IMR-90 (cell line): ENCODE data around the gene ZBP1. TPM values are rescaled to one million over a fixed set of nuclear protein-coding genes. Genes with fewer than 3 reads are reported as not detected.

Experiments used
- ATAC-seq: fragments of 200-7000 bp; cut with Tn5 transposase; 2 replicates; pipeline ENCODE4 v1.9.1; 2020; ENCODE audit warnings: low read depth, mild to moderate bottlenecking, moderate library complexity
- BruUV-seq: library from RNA; stranded (reverse); fragments of 400-500 nt; replicated peaks from 2 replicates; lab custom pipeline; 2021; lab: Mats Ljungman, UMichigan
- CTCF ChIA-PET: fragments of 300-600 bp; formaldehyde crosslinking; extraction: SDS; loops from one replicate; lab custom pipeline; 2021; ENCODE audit warnings: antibody characterized with exemption; lab: Yijun Ruan, JAX
- POLR2A ChIA-PET: fragments of 300-600 bp; sonication (Branson Sonifier 250); formaldehyde crosslinking; loops from one replicate; lab custom pipeline; 2022; ENCODE audit warnings: antibody characterized with exemption; ENCODE audit not compliant: unreplicated experiment; lab: Charles Lee
- DNase-seq: peaks from one replicate; pipeline ENCODE4 v3.0.0; 2013
- H2AFZ ChIP-seq: replicated peaks from 2 replicates; pipeline ENCODE3; 2013; ENCODE audit warnings: low read length, mild to moderate bottlenecking; ENCODE audit not compliant: poor library complexity
- H2AK5ac ChIP-seq: 2 replicates; pipeline ENCODE4 v1.6.1; 2013; ENCODE audit warnings: low read depth, low read length, inconsistent platforms
- H2AK9ac ChIP-seq: replicated peaks from 2 replicates; pipeline ENCODE3; 2013; ENCODE audit warnings: mild to moderate bottlenecking, low read depth, low read length, moderate library complexity; ENCODE audit not compliant: poor library complexity
- H2BK120ac ChIP-seq: 2 replicates; pipeline ENCODE4 v1.6.1; 2013; ENCODE audit warnings: low read depth, low read length, inconsistent platforms
- H2BK15ac ChIP-seq: 3 replicates; pipeline ENCODE4 v1.6.1; 2013; ENCODE audit warnings: low read depth, low read length, inconsistent platforms
- H2BK20ac ChIP-seq: 2 replicates; pipeline ENCODE4 v1.6.1; 2013; ENCODE audit warnings: low read depth, mild to moderate bottlenecking, inconsistent platforms, low read length, moderate library complexity
- H2BK5ac ChIP-seq: 2 replicates; pipeline ENCODE4 v1.6.1; 2013; ENCODE audit warnings: mild to moderate bottlenecking, low read depth, low read length, inconsistent platforms; ENCODE audit not compliant: poor library complexity, severe bottlenecking
- H3K14ac ChIP-seq: replicated peaks from 2 replicates; pipeline ENCODE4 v1.6.1; 2013; ENCODE audit warnings: low read depth, low read length, inconsistent platforms
- H3K18ac ChIP-seq: 2 replicates; pipeline ENCODE4 v1.6.1; 2013; ENCODE audit warnings: low read depth, low read length, control low read depth
- H3K23ac ChIP-seq: 2 replicates; pipeline ENCODE4 v1.6.1; 2013; ENCODE audit warnings: low read depth, low read length, inconsistent platforms
- H3K27ac ChIP-seq: 2 replicates; pipeline ENCODE4 v1.5.1; 2013; ENCODE audit warnings: mild to moderate bottlenecking, control low read depth, low read length; ENCODE audit not compliant: insufficient read depth
- H3K27me3 ChIP-seq: 2 replicates; pipeline ENCODE4 v1.6.1; 2013; ENCODE audit warnings: low read length; ENCODE audit not compliant: control insufficient read depth, insufficient read depth
- H3K36me3 ChIP-seq: 2 replicates; pipeline ENCODE4 v1.6.1; 2013; ENCODE audit warnings: low read length, mixed read lengths; ENCODE audit not compliant: control insufficient read depth, insufficient read depth
- H3K4ac ChIP-seq: 2 replicates; pipeline ENCODE4 v1.6.1; 2013; ENCODE audit warnings: low read depth, low read length, inconsistent platforms
- H3K4me1 ChIP-seq: 2 replicates; pipeline ENCODE4 v1.6.1; 2013; ENCODE audit warnings: low read length, mixed read lengths; ENCODE audit not compliant: control insufficient read depth, insufficient read depth
- H3K4me2 ChIP-seq: 2 replicates; pipeline ENCODE4 v1.6.1; 2013; ENCODE audit warnings: low read depth, mild to moderate bottlenecking, control low read depth, low read length, moderate library complexity
- H3K4me3 ChIP-seq: 2 replicates; pipeline ENCODE4 v1.5.1; 2013; ENCODE audit warnings: low read depth, mild to moderate bottlenecking, control low read depth, low read length, moderate library complexity; ENCODE audit not compliant: insufficient read depth
- H3K56ac ChIP-seq: 2 replicates; pipeline ENCODE4 v1.6.1; 2013; ENCODE audit warnings: low read length, inconsistent platforms; ENCODE audit not compliant: insufficient read depth; ENCODE audit errors: extremely low read depth
- H3K79me1 ChIP-seq, 2 experiments: 2 replicates each; pipeline ENCODE4 v1.6.1; 2013; ENCODE audit warnings: low read length in 2 of 2, inconsistent platforms in 1 of 2, low read depth in 1 of 2
- H3K9ac ChIP-seq: 2 replicates; pipeline ENCODE4 v1.6.1; 2013; ENCODE audit warnings: low read depth, low read length, control low read depth
- H3K9me1 ChIP-seq: 2 replicates; pipeline ENCODE4 v1.6.1; 2013; ENCODE audit warnings: low read length, inconsistent platforms; ENCODE audit not compliant: insufficient read depth
- H3K9me3 ChIP-seq: 2 replicates; pipeline ENCODE4 v1.6.1; 2013; ENCODE audit warnings: low read length; ENCODE audit not compliant: control insufficient read depth, insufficient read depth
- H4K20me1 ChIP-seq: 2 replicates; pipeline ENCODE4 v1.6.1; 2013; ENCODE audit warnings: low read length, inconsistent platforms; ENCODE audit not compliant: insufficient read depth
- H4K5ac ChIP-seq: 2 replicates; pipeline ENCODE4 v1.6.1; 2013; ENCODE audit warnings: mild to moderate bottlenecking, low read depth, low read length, control low read depth
- H4K8ac ChIP-seq, 2 experiments: 2 replicates each; pipeline ENCODE4 v1.6.1; 2013; ENCODE audit warnings: low read depth in 2 of 2, low read length in 2 of 2, control low read depth in 1 of 2, inconsistent platforms in 1 of 2
- H4K91ac ChIP-seq: 2 replicates; pipeline ENCODE4 v1.6.1; 2013; ENCODE audit warnings: low read depth, low read length, inconsistent platforms; ENCODE audit not compliant: insufficient read depth
- MAZ ChIP-seq: IDR thresholded peaks from 2 replicates; pipeline ENCODE4 v1.6.1; 2012; ENCODE audit warnings: low read depth, mild to moderate bottlenecking, low read length, improper control_type of control experiment, moderate library complexity, borderline replicate concordance
- USF2 ChIP-seq: fragments of 150-350 bp; IDR thresholded peaks from 2 replicates; pipeline ENCODE4 v1.6.1; 2017; ENCODE audit warnings: mild to moderate bottlenecking, antibody characterized with exemption, low read length, low read depth
- WGBS, 2 experiments: methylation state at CpG; one replicate each; pipeline versions ENCODE4 v1.1.5 to v1.1.7; 2013; ENCODE audit warnings: missing lambda C conversion rate in 2 of 2; ENCODE audit not compliant: insufficient read length in 1 of 2; ENCODE audit errors: extremely low coverage in 2 of 2; 5-methylcytosine and 5-hydroxymethylcytosine counted together
- dilution Hi-C: fragments of 300-500 bp; cut with HindIII; formaldehyde crosslinking; loops from one replicate; pipeline ENCODE4 v1.14.3; 2018; ENCODE audit warnings: low sequenced_read_pairs; ENCODE audit not compliant: unreplicated experiment
- in situ Hi-C: fragments of 300-500 bp; cut with MboI; formaldehyde crosslinking; loops from 3 replicates; pipeline ENCODE4 v1.14.3; 2019; ENCODE audit warnings: low sequenced_read_pairs, inconsistent platforms, mixed read lengths
- intact Hi-C: fragments of 100-400 bp; cut with micrococcal nuclease; formaldehyde crosslinking; loops from 2 replicates; pipeline ENCODE4 v1.10.0; 2022
- polyA plus RNA-seq, 3 experiments: library from polyadenylated mRNA; depleted of rRNA; stranded (reverse); fragments of >200 nt; gene quantifications; 2 replicates each; pipeline ENCODE4 v1.2.3, GENCODE V29; 2012; ENCODE audit warnings: low replicate concordance in 1 of 3
- total RNA-seq: library from RNA; depleted of rRNA; stranded (reverse); fragments of >200 nt; gene quantifications from 2 replicates; pipeline ENCODE4 v1.2.3, GENCODE V29; 2012

ZBP1 gene
- total and polyA plus RNA-seq, 2 of the 4 experiments (the other 2 are of a cell fraction), result not detected

- Histone ChIP-seq H3K14ac (no peak overlapping the region), H2AFZ (no peak overlapping the region), H3K4ac (no peak overlapping the region), H3K23ac (no peak overlapping the region), H2AK9ac (no peak overlapping the region), H3K9ac (no peak overlapping the region), H4K5ac (no peak overlapping the region), H2BK15ac (no peak overlapping the region), H4K8ac (no peak overlapping the region), H3K56ac (no peak overlapping the region), H3K9me1 (no peaks in the 10 kb centered on the region), H2BK120ac (no peak overlapping the region), H3K18ac (no peak overlapping the region), H4K91ac (no peak overlapping the region), H3K27me3 (peaks cover 6% of the 10 kb centered on the region), H3K27ac (no peak overlapping the region), H3K4me3 (no peak overlapping the region), H2BK20ac (no peak overlapping the region), H3K4me1 (peaks cover 4% of the 10 kb centered on the region; the same call in 1 of the 2 replicates), H2BK5ac (no peak overlapping the region), H3K36me3 (no peaks in the 10 kb centered on the region), H3K4me2 (no peak overlapping the region), H2AK5ac (no peak overlapping the region), H4K20me1 (no peaks in the 10 kb centered on the region), H3K79me1 (no peaks in the 10 kb centered on the region), H3K9me3 (peaks cover 3% of the 10 kb centered on the region; the same call in 1 of the 2 replicates)
- DNase-seq (no peak), ATAC-seq (no peak)
- no peak for TF ChIP-seq USF2
- TF ChIP-seq MAZ, result no peak
- BruUV-seq, result no TSS peak
- dilution Hi-C loops, result no loop called here
- CTCF ChIA-PET, result no interaction called here
- WGBS, 2 experiments, result 80% methylated on average over 1 of the region's 7 CpGs; no CpG with 5 or more reads in 1 of the 2 experiments
- POLR2A ChIA-PET, result no interaction called here
- in situ Hi-C loops, result no loop called here
- intact Hi-C loops, result no loop called here
Observed at GRCh38 chr20:57625181-57625958, 5.1 kb upstream of the ZBP1 start.
